GM19468 (cell line): ENCODE data around the gene HKDC1.

ENCODE experiments used
- ATAC-seq: cut with Tn5 transposase; IDR thresholded peaks from one replicate; pipeline ENCODE4 v1.9.1; 2021; ENCODE audit warnings: mild to moderate bottlenecking, moderate library complexity, moderate number of reproducible peaks; ENCODE audit not compliant: unreplicated experiment; ENCODE audit errors: extremely low read depth

The HKDC1 gene

DNA sequence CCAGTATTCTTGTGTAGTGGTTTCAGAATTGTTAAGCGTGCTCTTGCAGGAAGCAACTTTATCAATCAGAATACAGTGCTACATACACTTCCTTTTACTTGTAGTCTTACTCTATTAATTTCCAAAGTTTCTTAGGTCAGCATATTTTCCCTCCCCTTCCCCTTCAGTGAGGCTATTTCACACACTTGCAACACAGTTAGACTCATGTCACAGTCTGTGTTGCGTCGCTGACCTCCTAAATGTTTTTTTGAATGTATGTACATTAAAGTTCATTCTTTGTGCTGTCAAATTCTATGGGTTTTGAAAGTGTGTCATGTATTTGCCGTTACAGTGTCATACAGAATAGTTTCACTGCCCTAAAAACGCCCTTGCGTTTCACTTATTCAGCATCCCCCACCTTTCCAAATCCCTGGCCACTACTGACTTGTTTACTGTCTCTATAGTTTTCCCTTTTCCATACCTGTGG lies 5.4 kb upstream of the HKDC1 start:
- no peak for ATAC-seq

DNA sequence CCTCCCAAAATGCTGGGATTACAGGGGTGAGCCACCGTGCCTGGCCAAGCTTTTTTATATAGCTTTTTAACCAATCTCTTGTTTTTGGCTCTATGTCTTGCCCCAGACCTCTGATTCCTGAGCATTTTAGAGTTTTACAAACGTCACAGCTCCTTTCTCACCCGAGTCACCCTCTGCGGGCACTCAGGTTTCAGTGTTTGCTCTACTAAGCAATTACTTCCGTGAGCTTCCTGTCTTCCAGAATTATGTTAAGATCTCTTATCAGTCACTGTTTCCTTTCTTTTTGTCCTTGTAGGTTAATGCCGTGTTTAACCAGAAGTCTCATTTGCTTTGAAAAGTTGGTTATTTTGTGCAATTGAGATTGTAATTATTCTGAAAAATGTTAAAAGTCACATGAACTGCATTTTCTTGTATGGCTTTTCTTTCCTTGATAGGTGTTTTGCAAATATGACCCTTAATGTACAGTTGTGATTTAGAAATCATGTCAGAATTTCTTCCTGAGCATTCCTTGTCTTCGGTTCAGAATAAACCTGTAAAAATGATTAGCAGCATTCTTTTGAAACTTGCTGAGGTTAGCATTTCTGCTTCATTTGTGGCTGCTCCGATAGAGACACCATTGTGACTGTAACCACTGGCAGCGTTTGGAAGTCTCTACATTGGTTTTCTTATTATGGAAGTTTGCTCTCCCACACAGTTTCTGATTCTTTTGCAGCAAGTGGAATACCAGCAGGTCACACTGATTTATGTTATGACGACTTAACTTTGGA lies 4.5 kb upstream of the HKDC1 start:
- ATAC-seq = no peak

DNA sequence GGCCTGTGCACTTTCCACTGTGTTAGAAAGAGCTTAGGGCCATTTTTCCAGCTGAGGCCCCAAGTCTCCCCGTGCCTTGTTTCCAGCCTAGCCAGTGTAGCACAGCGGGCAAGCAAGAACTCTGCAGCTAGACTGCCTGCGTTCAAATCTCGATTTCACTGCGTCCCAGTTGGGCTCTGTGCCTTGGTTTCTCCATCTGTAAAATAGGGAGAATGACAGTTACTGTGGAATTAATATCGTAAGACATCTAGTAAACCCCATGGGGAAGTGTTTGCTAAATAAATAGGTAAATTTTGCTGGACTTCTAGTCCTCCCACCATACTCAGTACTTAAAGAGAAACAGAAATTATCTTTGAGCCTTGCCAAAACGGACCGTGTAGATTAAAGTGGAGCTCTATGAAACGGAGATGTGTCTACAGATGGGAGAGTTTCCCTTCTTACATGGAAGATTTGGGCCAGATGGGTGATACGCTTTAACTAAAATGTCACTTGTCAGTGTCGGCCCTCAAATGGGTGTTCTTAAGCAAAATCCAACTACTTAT lies 3.5 kb upstream of the HKDC1 start:
- ATAC-seq = no peak

DNA sequence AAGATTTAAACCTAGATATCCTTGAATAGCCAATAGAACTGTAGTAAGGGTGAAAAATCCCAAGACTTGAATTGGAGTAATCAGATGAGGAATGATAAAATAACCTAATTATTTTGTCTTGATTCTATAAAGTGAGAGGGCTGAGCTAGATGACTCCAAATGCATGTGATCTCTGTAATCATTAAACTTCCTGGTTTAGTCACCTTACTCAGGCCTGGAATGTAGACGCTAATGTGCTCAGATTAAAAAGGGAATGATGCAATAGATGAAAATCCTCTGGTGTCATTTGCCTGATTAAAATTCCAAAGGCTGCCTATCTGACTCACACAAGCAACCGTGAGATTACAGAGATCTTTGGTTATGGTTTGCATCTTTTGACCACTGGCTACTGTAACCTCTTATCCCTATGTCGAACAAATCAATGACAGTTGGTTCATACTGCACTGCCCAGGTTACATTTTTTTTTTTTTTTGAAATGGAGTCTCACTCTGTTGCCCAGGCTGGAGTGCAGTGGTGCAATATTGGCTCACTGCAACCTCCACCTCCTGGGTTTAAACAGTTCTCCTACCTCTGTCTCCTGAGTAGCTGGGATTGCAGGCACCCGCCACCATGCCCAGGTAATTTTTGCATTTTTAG lies 2.9 kb upstream of the HKDC1 start:
- ATAC-seq = no peak

DNA sequence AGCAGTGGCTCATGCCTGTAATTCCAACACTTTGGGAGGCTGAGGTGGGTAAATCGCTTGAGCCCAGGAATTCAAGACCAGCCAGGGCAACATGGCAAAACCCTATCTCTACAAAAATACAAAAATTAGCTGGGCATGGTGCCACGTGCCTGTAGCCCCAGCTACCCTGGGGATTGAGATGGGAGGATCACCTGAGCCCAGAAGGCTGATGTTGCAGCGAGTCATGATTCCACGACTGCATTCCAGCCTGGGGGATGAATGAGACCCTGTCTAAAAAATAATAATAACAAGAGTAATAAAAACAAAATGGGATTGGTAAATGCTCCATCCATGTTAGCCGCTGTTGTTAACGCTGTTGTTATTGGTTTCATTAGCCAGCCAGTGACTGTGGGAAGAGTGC lies 1.3 kb upstream of the HKDC1 start:
- ATAC-seq = no peak

DNA sequence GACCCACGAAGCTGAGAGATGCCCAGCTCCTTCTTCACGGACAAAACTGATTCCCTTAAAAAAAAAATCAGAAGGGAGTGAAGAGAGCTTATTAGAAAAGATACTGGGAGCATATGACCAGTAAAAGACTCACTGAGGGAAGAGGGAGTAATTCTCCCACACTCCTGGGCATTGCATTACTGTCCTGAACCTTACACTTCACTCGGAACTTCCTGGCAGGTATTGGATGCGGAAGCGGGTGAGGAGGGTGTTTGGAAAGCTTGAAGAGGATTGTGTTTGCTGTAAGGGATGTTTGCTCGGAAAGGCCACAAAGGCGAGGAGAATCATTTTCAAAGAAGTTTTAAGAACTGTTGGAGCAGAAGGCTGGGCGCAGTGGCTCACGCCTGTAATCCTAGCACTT lies 375 bp downstream of the HKDC1 start:
- no peak for ATAC-seq

DNA sequence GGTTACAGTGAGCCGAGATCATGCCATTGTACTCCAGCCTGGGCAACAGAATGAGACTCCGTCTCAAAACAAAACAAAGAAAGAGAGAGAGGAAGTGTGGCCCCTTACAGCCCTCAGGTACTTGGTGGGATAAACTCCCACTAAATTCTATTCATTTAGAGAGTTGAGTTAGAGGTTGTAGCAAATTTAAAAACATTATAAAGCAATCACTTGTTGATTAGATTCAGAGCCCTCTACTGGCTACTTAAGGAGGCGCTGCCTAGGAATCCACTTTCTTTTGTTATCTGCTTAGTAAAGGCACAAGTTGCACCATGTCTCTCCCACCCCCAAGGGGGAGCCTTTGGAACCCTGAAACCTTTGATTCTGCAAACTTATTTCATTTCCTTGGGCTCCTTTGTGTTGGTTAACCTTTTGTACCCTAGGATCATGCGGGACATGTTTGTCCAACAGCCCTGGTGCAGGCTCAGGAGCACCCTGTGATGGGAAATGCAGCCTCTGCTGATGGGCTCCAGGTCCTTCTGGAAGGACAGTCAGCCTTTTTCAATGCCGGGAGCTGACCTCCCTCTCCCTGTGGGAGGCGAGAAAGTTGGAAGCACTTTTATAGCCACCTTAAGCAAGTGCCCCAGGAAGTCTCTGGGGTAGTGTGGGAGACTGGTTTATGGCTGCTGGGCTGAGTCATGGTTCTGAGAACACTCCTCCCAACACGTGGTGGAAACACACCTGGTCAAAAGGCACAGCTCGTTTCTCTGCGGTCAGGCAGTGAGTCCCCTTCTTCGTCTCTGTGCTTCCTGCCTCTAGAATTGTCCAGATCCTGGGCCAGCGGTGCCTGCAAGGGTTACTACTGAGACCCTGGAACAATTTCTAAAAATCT lies 2.3 kb downstream of the HKDC1 start:
- ATAC-seq = peak; percentile 82

DNA sequence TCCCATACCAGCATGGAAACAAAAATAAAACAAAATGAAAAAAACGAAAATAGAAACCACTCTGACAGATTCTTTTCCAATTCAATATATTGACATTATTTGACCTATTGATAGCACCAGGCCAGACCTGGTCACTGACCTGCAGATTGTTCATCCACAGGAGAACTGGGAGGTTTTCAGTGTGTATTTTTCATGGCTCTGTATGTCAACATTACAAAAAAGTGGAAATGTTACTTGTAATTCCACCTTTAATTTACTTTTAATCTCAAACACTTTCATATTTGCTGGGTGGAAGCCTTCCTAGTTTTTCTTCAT lies 2.9 kb downstream of the HKDC1 start:
- no peak for ATAC-seq

DNA sequence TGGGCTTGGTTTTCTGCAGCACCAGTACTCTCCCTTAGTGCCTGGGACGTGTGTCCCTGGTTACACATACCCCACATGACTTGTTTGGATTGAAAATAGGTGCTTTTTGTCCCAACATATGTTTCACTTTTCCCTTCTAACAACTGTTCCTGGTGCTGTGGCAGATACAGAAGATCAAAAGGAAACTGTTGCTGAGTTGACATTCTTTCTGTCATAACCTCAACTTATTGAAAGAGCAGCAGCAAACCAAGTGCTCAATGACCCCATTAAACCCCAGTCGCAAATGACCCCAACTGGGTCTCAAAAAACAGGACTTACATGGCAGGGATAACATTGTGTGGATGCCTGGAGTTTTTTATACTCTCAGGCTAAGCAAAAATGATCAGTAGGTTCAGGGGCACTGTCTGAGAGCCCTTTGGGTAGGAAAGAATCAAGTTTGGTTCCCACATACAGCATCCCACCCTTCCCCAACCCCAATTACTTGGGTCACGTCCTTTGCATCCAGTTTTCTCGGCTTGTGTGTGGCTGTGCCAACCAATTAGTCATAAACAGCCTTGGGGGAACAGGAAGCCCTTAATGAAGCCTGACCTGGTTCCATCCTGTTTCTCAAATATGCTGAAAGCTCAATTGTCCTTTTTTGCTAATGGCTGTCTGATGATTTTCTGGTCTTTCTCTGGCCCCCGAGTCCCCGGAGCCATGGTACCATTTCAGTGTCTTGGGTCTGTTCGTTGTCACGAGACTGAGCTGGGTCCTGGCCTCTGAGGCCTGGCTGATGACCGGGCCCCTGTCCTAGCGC lies 4.9 kb downstream of the HKDC1 start:
- no peak for ATAC-seq

DNA sequence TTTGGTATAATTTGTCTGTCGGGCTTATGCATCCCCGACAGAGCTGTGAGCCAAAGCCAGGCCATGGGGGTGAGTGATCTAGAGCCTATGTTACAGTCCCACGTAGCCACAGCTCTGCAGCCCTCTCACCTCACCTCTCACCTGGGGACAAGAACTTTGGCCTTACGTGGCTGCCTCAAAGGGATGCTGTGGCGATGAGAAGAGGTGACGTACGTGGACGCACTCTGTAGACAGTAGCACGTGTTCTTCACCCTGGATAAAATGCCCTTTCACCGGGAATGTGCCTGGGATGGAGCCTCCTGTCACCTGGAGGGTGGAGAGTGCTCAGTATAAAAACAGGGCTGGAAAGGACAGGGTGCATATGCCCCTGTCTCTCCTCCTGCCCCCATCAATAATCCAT lies 5.5 kb downstream of the HKDC1 start:
- no peak for ATAC-seq

DNA sequence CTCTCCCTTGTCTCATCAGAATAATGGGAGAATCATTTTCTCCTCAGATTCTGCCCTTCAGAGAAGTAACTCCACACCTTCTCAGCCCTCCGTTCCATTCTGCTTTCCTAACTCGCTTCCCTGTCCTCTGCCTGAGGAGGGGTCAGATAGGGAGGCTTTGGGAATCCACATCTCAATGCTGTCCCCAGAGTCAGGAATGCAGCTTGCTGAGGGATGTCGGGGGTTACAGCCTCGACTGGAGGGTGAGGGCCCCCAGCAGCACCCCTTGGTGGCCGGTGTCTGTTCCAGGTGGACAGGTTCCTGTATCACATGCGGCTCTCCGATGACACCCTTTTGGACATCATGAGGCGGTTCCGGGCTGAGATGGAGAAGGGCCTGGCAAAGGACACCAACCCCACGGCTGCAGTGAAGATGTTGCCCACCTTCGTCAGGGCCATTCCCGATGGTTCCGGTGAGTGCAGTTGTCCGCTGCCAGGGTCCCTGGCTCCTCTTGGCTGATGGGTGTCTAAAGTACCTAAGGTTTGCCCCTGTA lies 6.9 kb downstream of the HKDC1 start:
- ATAC-seq = no peak

DNA sequence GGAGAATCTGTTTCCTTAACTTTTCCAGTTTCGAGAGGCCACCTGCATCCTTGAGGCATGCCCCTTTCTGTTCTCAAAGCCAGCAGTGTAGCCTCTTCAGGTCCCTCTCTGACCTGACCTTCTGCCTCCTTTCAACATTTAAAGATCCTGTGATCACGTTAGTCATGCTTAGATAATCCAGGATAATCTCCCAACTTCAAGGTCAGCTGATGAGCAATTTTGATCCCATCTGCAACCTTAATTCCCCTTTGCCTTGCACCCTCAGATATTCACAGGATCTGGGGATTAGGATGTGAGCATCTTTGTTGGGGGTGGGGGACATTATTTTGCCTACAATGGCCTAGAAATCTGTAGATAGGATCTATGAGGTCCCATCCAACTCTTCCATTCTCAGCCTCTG lies 8.0 kb downstream of the HKDC1 start:
- ATAC-seq = no peak

DNA sequence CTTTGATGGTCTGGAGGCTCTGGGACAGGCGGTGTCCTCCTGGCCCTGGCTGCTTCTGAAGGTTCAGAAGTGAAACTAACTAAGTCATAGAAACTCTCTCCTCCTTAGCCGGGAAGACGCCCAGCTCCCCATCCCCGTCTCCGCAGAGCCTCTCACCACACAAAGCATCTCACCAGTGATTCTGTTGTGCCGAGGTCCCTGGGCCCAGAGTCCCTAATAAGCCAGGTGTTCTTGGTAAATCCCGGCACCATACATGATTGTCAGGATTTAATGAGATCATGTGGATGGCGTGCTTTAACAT lies 9.4 kb downstream of the HKDC1 start:
- ATAC-seq = no peak

DNA sequence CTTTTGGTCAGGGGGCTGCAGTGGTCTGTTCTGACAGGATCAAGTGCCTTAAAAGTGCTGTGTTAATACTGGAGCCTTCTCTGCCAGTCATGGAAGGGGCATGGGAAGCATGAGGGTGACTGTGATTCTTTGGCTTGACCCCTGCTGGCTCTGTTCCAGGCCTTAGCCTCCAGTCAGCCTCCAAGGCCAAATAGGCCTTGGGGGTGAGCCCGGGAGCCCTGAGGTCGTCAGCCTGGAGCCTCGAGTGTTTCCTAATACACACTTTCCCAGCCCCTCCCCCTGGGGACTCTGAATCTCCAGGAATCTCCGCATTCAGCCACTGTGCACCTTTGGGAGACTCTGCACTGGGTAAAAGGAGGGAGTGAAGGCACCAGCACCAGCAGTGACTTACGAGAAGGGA lies 10.0 kb downstream of the HKDC1 start:
- ATAC-seq = no peak

DNA sequence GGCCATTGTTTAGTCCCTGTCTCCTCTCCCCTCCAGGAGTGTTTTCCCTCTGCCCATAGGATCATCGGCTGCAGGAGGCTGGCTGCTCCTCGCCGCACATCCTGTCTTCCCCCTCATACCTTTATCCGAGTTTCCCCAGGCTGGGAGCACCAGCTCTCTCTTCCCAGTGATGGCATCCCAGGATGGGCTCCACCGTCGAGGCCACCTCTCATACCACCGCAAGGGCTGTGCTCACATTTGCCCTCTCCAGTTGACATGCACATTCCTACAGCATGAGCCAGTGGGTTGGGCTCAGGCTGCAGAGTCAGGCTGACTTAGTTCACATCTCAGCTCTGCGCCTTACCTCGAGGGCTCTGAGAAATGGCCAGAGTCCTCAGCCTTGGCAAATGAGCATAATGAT lies 12.1 kb downstream of the HKDC1 start:
- ATAC-seq = no peak

DNA sequence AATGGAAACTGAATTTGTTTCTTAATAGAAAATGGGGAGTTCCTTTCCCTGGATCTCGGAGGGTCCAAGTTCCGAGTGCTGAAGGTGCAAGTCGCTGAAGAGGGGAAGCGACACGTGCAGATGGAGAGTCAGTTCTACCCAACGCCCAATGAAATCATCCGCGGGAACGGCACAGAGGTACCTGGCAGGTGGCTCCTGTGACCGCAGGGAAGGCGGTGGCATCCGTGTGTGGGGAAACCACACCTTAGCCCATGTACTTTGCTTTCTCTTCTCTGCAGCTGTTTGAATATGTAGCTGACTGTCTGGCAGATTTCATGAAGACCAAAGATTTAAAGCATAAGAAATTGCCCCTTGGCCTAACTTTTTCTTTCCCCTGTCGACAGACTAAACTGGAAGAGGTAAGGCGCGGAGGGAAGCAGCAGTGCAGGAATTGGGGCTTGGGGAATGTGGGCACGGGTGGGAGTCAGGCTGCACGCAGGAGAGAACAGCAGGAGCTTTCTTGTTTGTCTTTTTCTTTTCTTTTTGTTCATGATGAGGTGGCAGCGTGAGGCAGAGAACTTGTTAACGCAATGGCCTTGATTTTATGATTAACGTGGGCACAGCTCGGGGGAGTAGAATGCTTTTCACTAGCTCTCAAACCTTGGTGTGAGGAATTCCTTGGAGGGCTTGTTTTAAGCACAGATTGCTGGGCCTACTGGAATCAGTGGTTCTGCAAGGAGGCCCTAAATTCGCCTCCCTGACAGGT lies 12.8 kb downstream of the HKDC1 start:
- ATAC-seq = no peak

DNA sequence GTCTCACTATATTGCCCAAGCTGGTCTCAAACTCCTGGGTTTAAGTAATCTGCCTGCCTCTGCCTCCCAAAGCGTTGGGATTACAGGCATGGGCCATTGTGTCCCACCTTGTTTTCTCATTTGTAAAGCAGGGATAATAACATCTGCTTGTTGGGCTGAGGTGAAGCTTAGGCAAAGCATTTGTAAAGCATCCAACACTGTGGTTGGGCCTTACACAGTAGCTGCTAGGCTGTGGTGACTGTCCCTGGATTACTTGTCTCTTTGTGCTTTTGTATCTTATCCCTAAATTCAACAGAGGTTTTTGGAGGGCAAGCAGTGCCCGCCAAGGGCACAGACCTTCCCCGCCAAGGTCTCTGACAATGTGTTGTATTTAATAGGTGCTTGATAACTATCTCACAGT lies 14.3 kb downstream of the HKDC1 start:
- no peak for ATAC-seq

DNA sequence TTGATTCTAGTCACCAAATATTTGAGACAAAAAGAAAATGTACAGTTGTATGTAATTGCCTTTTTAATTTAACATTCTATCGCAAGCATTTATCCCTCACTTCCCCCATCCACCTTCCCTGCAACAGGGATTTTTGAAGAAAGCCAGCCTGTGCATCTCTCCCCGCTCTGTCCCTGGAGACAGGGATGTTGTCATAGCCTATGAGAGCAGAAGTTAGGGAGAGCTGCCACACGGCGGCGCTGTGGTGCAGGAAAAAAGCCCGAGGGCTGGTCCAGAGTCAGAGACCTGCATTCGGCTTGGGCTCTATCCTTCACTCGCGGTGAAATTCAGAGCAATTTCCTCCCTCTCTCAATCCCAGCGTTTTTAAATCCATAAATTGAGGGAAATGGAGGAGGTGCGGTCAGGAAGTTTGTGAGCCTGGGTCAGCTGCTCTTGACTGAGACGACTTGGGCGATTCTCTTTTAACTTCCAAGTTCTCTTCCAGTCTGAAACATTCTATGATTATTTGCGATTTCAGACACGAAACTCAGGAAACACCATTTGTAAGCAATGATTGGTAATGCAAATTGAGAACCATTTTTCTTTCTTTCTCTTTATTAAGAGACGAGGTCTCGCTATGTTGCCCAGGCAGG lies 17.5 kb downstream of the HKDC1 start:
- ATAC-seq = peak; percentile 87

DNA sequence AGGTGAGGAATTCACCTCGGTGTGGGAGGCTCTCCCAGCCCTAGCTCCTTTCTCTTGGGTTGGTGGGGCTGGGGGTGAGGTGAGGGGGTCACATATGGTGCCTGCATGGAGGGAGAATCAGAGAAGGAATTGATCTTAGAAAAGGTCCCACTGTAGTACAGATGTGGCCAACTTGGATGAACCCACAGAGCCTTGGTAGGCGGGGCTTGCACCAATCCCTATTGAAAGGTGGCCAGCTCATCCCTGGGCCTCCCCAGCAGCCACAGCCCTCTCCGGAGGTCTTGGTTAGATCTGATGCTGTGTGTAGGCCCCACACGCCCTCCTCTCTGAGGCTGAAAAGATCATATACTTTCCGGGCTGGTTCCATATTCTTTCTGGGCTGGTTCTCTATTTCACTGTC lies 19.0 kb downstream of the HKDC1 start:
- no peak for ATAC-seq
